ENCODE measurements around the gene TMEM62.

DNA sequence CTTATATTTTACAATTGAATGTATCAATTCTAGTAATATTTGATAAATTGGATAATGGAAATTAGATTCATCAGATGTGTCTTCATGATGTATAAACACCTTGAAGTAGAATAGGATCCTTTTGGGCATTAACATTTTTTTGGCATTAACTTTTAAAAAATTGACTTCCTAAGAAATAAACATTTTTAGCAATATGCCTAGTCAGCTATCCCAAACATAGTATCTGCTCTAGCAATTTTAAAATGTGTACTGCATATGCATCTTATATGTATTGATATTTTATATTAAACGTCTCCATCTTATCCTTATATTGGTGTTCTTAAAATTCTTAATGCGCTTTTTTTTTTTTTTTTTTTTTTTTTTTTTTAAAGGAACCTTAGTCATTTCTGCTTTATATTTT lies 60.3 kb downstream of the TMEM62 start:
- TF ChIP-seq, protein P1, sequence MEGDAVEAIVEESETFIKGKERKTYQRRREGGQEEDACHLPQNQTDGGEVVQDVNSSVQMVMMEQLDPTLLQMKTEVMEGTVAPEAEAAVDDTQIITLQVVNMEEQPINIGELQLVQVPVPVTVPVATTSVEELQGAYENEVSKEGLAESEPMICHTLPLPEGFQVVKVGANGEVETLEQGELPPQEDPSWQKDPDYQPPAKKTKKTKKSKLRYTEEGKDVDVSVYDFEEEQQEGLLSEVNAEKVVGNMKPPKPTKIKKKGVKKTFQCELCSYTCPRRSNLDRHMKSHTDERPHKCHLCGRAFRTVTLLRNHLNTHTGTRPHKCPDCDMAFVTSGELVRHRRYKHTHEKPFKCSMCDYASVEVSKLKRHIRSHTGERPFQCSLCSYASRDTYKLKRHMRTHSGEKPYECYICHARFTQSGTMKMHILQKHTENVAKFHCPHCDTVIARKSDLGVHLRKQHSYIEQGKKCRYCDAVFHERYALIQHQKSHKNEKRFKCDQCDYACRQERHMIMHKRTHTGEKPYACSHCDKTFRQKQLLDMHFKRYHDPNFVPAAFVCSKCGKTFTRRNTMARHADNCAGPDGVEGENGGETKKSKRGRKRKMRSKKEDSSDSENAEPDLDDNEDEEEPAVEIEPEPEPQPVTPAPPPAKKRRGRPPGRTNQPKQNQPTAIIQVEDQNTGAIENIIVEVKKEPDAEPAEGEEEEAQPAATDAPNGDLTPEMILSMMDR (conservative IDR thresholded peaks at IDR 0.05; ENCODE audit: low read length), result no peak
- TF ChIP-seq EZH2phosphoT487 (IDR thresholded peaks at IDR 0.05; ENCODE audit: borderline replicate concordance, low read depth, low read length), result no peak
